ENCODE data around the gene FANCD2OS. TPM values are rescaled to one million over a fixed set of nuclear protein-coding genes. Genes with fewer than 3 reads are reported as not detected.
"Not testable (repeated sequence)": the region's sequence is repeated elsewhere in the genome, so short reads cannot be mapped to it uniquely, and the experiment has no call there.

FANCD2OS gene
- total and polyA plus RNA-seq, 4 donors = not detected

- Histone ChIP-seq H3K9ac (ENCODE audit: low read depth in 1 of 2, low read length in 2 of 2) (no peak overlapping the region), H3K4me3 (ENCODE audit: low read depth in 1 of 3, low read length in 3 of 3) (no peak overlapping the region), H3K27me3 (ENCODE audit: control insufficient read depth in 4 of 4, insufficient read depth in 4 of 4, low read length in 3 of 4) (no peaks in the 10 kb centered on the region), H3K27ac (ENCODE audit: low read depth in 1 of 2, low read length in 2 of 2) (no peak overlapping the region), H3K4me1 (ENCODE audit: control insufficient read depth in 4 of 4, insufficient read depth in 4 of 4, low read length in 3 of 4) (no peaks in the 10 kb centered on the region), H3K36me3 (ENCODE audit: control insufficient read depth in 4 of 4, insufficient read depth in 3 of 4, low read depth in 1 of 4, low read length in 3 of 4) (no peaks in the 10 kb centered on the region), H3K9me3 (ENCODE audit: control insufficient read depth in 4 of 4, low read length in 3 of 4) (no peaks in the 10 kb centered on the region)
- DNase-seq (ENCODE audit: low spot score) = no peak
- TF ChIP-seq FOXA2 (IDR thresholded peaks at IDR 0.05) = no peak
- no peak for TF ChIP-seq TAF1 (conservative IDR thresholded peaks at IDR 0.05)
- no peak for TF ChIP-seq NR2F2 (IDR thresholded peaks at IDR 0.05)
- no peak for TF ChIP-seq RAD21 (IDR thresholded peaks at IDR 0.05)
- TF ChIP-seq, protein P1, sequence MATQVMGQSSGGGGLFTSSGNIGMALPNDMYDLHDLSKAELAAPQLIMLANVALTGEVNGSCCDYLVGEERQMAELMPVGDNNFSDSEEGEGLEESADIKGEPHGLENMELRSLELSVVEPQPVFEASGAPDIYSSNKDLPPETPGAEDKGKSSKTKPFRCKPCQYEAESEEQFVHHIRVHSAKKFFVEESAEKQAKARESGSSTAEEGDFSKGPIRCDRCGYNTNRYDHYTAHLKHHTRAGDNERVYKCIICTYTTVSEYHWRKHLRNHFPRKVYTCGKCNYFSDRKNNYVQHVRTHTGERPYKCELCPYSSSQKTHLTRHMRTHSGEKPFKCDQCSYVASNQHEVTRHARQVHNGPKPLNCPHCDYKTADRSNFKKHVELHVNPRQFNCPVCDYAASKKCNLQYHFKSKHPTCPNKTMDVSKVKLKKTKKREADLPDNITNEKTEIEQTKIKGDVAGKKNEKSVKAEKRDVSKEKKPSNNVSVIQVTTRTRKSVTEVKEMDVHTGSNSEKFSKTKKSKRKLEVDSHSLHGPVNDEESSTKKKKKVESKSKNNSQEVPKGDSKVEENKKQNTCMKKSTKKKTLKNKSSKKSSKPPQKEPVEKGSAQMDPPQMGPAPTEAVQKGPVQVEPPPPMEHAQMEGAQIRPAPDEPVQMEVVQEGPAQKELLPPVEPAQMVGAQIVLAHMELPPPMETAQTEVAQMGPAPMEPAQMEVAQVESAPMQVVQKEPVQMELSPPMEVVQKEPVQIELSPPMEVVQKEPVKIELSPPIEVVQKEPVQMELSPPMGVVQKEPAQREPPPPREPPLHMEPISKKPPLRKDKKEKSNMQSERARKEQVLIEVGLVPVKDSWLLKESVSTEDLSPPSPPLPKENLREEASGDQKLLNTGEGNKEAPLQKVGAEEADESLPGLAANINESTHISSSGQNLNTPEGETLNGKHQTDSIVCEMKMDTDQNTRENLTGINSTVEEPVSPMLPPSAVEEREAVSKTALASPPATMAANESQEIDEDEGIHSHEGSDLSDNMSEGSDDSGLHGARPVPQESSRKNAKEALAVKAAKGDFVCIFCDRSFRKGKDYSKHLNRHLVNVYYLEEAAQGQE (IDR thresholded peaks at IDR 0.05) = no peak
- no peak for TF ChIP-seq HNF4G (IDR thresholded peaks at IDR 0.05)
- TF ChIP-seq, protein P2, sequence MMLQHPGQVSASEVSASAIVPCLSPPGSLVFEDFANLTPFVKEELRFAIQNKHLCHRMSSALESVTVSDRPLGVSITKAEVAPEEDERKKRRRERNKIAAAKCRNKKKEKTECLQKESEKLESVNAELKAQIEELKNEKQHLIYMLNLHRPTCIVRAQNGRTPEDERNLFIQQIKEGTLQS (IDR thresholded peaks at IDR 0.05) = no peak
- no peak for TF ChIP-seq MAX (IDR thresholded peaks at IDR 0.05)
- TF ChIP-seq FOXA1 (IDR thresholded peaks at IDR 0.05) = no peak
- no peak for TF ChIP-seq YY1 (IDR thresholded peaks at IDR 0.05)
- TF ChIP-seq SP1 (IDR thresholded peaks at IDR 0.05) = no peak
- TF ChIP-seq HNF4A (conservative IDR thresholded peaks at IDR 0.05) = no peak
- TF ChIP-seq EGR1 (IDR thresholded peaks at IDR 0.05; ENCODE audit: low read depth in 2 of 2) = no peak
- no peak for TF ChIP-seq JUND (IDR thresholded peaks at IDR 0.05)
- no peak for TF ChIP-seq RXRA (IDR thresholded peaks at IDR 0.05)
- TF ChIP-seq, protein P3, sequence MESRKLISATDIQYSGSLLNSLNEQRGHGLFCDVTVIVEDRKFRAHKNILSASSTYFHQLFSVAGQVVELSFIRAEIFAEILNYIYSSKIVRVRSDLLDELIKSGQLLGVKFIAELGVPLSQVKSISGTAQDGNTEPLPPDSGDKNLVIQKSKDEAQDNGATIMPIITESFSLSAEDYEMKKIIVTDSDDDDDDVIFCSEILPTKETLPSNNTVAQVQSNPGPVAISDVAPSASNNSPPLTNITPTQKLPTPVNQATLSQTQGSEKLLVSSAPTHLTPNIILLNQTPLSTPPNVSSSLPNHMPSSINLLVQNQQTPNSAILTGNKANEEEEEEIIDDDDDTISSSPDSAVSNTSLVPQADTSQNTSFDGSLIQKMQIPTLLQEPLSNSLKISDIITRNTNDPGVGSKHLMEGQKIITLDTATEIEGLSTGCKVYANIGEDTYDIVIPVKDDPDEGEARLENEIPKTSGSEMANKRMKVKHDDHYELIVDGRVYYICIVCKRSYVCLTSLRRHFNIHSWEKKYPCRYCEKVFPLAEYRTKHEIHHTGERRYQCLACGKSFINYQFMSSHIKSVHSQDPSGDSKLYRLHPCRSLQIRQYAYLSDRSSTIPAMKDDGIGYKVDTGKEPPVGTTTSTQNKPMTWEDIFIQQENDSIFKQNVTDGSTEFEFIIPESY (IDR thresholded peaks at IDR 0.05) = no peak
- TF ChIP-seq, protein P4, sequence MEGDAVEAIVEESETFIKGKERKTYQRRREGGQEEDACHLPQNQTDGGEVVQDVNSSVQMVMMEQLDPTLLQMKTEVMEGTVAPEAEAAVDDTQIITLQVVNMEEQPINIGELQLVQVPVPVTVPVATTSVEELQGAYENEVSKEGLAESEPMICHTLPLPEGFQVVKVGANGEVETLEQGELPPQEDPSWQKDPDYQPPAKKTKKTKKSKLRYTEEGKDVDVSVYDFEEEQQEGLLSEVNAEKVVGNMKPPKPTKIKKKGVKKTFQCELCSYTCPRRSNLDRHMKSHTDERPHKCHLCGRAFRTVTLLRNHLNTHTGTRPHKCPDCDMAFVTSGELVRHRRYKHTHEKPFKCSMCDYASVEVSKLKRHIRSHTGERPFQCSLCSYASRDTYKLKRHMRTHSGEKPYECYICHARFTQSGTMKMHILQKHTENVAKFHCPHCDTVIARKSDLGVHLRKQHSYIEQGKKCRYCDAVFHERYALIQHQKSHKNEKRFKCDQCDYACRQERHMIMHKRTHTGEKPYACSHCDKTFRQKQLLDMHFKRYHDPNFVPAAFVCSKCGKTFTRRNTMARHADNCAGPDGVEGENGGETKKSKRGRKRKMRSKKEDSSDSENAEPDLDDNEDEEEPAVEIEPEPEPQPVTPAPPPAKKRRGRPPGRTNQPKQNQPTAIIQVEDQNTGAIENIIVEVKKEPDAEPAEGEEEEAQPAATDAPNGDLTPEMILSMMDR (IDR thresholded peaks at IDR 0.05; ENCODE audit: low read depth, low read length, missing input control) = no peak
Observed at GRCh38 chr3:10074666-10075065, 33.4 kb downstream of the FANCD2OS start.

DNA sequence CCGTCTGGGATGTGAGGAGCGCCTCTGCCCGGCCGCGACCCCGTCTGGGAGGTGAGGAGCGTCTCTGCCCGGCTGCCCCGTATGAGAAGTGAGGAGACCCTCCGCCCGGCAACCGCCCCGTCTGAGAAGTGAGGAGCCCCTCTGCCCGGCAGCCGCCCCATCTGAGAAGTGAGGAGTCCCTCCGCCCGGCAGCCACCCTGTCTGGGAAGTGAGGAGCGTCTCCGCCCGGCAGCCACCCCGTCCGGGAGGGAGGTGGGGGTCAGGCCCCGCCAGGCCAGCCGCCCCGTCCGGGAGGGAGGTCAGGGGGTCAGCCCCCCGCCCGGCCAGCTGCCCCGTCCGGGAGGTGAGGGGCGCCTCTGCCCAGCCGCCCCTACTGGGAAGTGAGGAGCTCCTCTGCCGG is 38.0 kb downstream of the FANCD2OS start:
- not testable (repeated sequence) for H3K9ac ChIP-seq (ENCODE audit: low read depth in 1 of 2, low read length in 2 of 2); H3K4me3 ChIP-seq (ENCODE audit: low read depth in 1 of 3, low read length in 3 of 3); H3K27ac ChIP-seq (ENCODE audit: low read depth in 1 of 2, low read length in 2 of 2); DNase-seq (ENCODE audit: low spot score); H3K4me1 ChIP-seq (ENCODE audit: control insufficient read depth in 4 of 4, insufficient read depth in 4 of 4, low read length in 3 of 4); H3K36me3 ChIP-seq (ENCODE audit: control insufficient read depth in 4 of 4, insufficient read depth in 3 of 4, low read depth in 1 of 4, low read length in 3 of 4); H3K9me3 ChIP-seq (ENCODE audit: control insufficient read depth in 4 of 4, low read length in 3 of 4); H3K27me3 ChIP-seq (ENCODE audit: control insufficient read depth in 4 of 4, insufficient read depth in 4 of 4, low read length in 3 of 4)
- WGBS = 99% methylated on average over 31 of the region's 33 CpGs
